T-helper 1 cell treated with Interleukin-12 subunit alpha and Interleukin-12 subunit beta and Interleukin-4 antibody, amounts not matched to agents 30 μg/mL and 1 μg/mL, for 36 hours (primary cell): Measurements from ENCODE around the gene RANBP3L.
"Not testable (repeated sequence)": the region's sequence is repeated elsewhere in the genome, so short reads cannot be mapped to it uniquely, and the experiment has no call there.

Experiments
- H3K27ac Mint-ChIP-seq: one replicate; pipeline ENCODE4 v1.8.0; 2021; ENCODE audit warnings: mild to moderate bottlenecking, mixed read lengths
- H3K27me3 Mint-ChIP-seq: one replicate; pipeline ENCODE4 v1.8.0; 2021; ENCODE audit warnings: low read depth, mixed read lengths
- H3K36me3 Mint-ChIP-seq: one replicate; pipeline ENCODE4 v1.8.0; 2021; ENCODE audit warnings: low read depth, mixed read lengths
- H3K4me1 Mint-ChIP-seq: one replicate; pipeline ENCODE4 v1.8.0; 2021; ENCODE audit warnings: low read depth, mixed read lengths
- H3K4me3 Mint-ChIP-seq: one replicate; pipeline ENCODE4 v1.8.0; 2021; ENCODE audit warnings: mild to moderate bottlenecking, moderate library complexity, mixed read lengths
- H3K9me3 Mint-ChIP-seq: one replicate; pipeline ENCODE4 v1.8.0; 2021; ENCODE audit warnings: mixed read lengths

RANBP3L gene

GRCh38 chr5:36304095-36304805 lies 2.5 kb upstream of the RANBP3L start:
- H3K36me3 Mint-ChIP-seq, result no peaks in the 10 kb centered on the region
- no peak overlapping the region for H3K4me3 Mint-ChIP-seq
- H3K27ac Mint-ChIP-seq, result no peak overlapping the region
- no peaks in the 10 kb centered on the region for H3K9me3 Mint-ChIP-seq
- H3K27me3 Mint-ChIP-seq, result peaks cover 8% of the 10 kb centered on the region
- peaks cover 1% of the 10 kb centered on the region for H3K4me1 Mint-ChIP-seq

GRCh38 chr5:36300927-36301540 lies 668 bp downstream of the RANBP3L start:
- Mint-ChIP-seq H3K9me3 (no peaks in the 10 kb centered on the region), H3K4me3 (no peak overlapping the region), H3K27ac (no peak overlapping the region)

GRCh38 chr5:36300191-36300926 lies 1.3 kb downstream of the RANBP3L start:
- Mint-ChIP-seq H3K27me3 (peaks cover 3% of the 10 kb centered on the region), H3K4me1 (peaks cover 1% of the 10 kb centered on the region), H3K9me3 (no peaks in the 10 kb centered on the region), H3K36me3 (no peaks in the 10 kb centered on the region), H3K4me3 (no peak overlapping the region), H3K27ac (no peak overlapping the region)

More at GRCh38 chr5:36300927-36301540, 668 bp downstream of the RANBP3L start:
- Mint-ChIP-seq H3K4me1 (peaks cover 1% of the 10 kb centered on the region), H3K27me3 (peaks cover 3% of the 10 kb centered on the region), H3K36me3 (no peaks in the 10 kb centered on the region)

- H3K4me3 Mint-ChIP-seq, result no peak overlapping the region
- H3K27ac Mint-ChIP-seq, result no peak overlapping the region
- no peaks in the 10 kb centered on the region for H3K9me3 Mint-ChIP-seq
- H3K36me3 Mint-ChIP-seq, result no peaks in the 10 kb centered on the region
- H3K4me1 Mint-ChIP-seq, result peaks cover 1% of the 10 kb centered on the region
- H3K27me3 Mint-ChIP-seq, result peaks cover 3% of the 10 kb centered on the region
Measured at GRCh38 chr5:36298552-36298951, 3.1 kb downstream of the RANBP3L start.

- no peaks in the 10 kb centered on the region for H3K9me3 Mint-ChIP-seq
- no peak overlapping the region for H3K4me3 Mint-ChIP-seq
- H3K4me1 Mint-ChIP-seq, result peaks cover 1% of the 10 kb centered on the region
- no peak overlapping the region for H3K27ac Mint-ChIP-seq
- no peaks in the 10 kb centered on the region for H3K36me3 Mint-ChIP-seq
- H3K27me3 Mint-ChIP-seq, result peaks cover 3% of the 10 kb centered on the region
Measured at GRCh38 chr5:36297653-36298052, 4.0 kb downstream of the RANBP3L start.

- Mint-ChIP-seq H3K9me3 (no peaks in the 10 kb centered on the region), H3K4me3 (no peak overlapping the region), H3K27ac (no peak overlapping the region), H3K4me1 (no peaks in the 10 kb centered on the region), H3K36me3 (no peaks in the 10 kb centered on the region), H3K27me3 (peaks cover 19% of the 10 kb centered on the region)
Measured at GRCh38 chr5:36285837-36286615, 15.7 kb downstream of the RANBP3L start.

GRCh38 chr5:36283775-36284174 lies 17.9 kb downstream of the RANBP3L start:
- H3K9me3 Mint-ChIP-seq, H3K36me3 Mint-ChIP-seq, H3K4me1 Mint-ChIP-seq, H3K27ac Mint-ChIP-seq, H3K4me3 Mint-ChIP-seq: not testable (repeated sequence)
- peaks cover 19% of the 10 kb centered on the region for H3K27me3 Mint-ChIP-seq

- Mint-ChIP-seq H3K4me1 (no peaks in the 10 kb centered on the region), H3K4me3 (no peak overlapping the region), H3K27me3 (peaks cover 15% of the 10 kb centered on the region), H3K9me3 (no peaks in the 10 kb centered on the region), H3K36me3 (no peaks in the 10 kb centered on the region), H3K27ac (no peak overlapping the region)
Measured at GRCh38 chr5:36281626-36282025, 20.1 kb downstream of the RANBP3L start.

GRCh38 chr5:36279054-36279698 lies 22.5 kb downstream of the RANBP3L start:
- no peaks in the 10 kb centered on the region for H3K9me3 Mint-ChIP-seq
- H3K27me3 Mint-ChIP-seq, result peaks cover 18% of the 10 kb centered on the region
- H3K27ac Mint-ChIP-seq, result no peak overlapping the region
- no peaks in the 10 kb centered on the region for H3K4me1 Mint-ChIP-seq
- H3K4me3 Mint-ChIP-seq, result no peak overlapping the region
- H3K36me3 Mint-ChIP-seq, result no peaks in the 10 kb centered on the region

GRCh38 chr5:36277521-36278176 lies 24.1 kb downstream of the RANBP3L start:
- Mint-ChIP-seq H3K36me3 (no peaks in the 10 kb centered on the region), H3K4me1 (no peaks in the 10 kb centered on the region), H3K9me3 (no peaks in the 10 kb centered on the region), H3K4me3 (no peak overlapping the region), H3K27me3 (peaks cover 19% of the 10 kb centered on the region), H3K27ac (no peak overlapping the region)

GRCh38 chr5:36276864-36277263 lies 24.8 kb downstream of the RANBP3L start:
- H3K4me1 Mint-ChIP-seq, result no peaks in the 10 kb centered on the region
- no peak overlapping the region for H3K4me3 Mint-ChIP-seq
- H3K9me3 Mint-ChIP-seq, result no peaks in the 10 kb centered on the region
- peaks cover 19% of the 10 kb centered on the region for H3K27me3 Mint-ChIP-seq
- H3K27ac Mint-ChIP-seq, result no peak overlapping the region
- H3K36me3 Mint-ChIP-seq, result no peaks in the 10 kb centered on the region

GRCh38 chr5:36273809-36274526 lies 27.7 kb downstream of the RANBP3L start:
- peaks cover 14% of the 10 kb centered on the region for H3K27me3 Mint-ChIP-seq
- H3K36me3 Mint-ChIP-seq, result no peaks in the 10 kb centered on the region
- H3K27ac Mint-ChIP-seq, result no peak overlapping the region
- no peaks in the 10 kb centered on the region for H3K9me3 Mint-ChIP-seq
- no peaks in the 10 kb centered on the region for H3K4me1 Mint-ChIP-seq
- H3K4me3 Mint-ChIP-seq, result no peak overlapping the region

- peaks cover 14% of the 10 kb centered on the region for H3K27me3 Mint-ChIP-seq
- H3K36me3 Mint-ChIP-seq, result no peaks in the 10 kb centered on the region
Measured at GRCh38 chr5:36272136-36272690, 29.5 kb downstream of the RANBP3L start.

More at GRCh38 chr5:36272136-36272690, 29.5 kb downstream of the RANBP3L start:
- no peak overlapping the region for H3K4me3 Mint-ChIP-seq
- H3K27ac Mint-ChIP-seq, result no peak overlapping the region
- H3K9me3 Mint-ChIP-seq, result no peaks in the 10 kb centered on the region
- no peaks in the 10 kb centered on the region for H3K4me1 Mint-ChIP-seq
